ENCODE results near the gene CFAP97D1.

The CFAP97D1 gene

GRCh38 chr17:43767713-43768059, 12.5 kb upstream of the CFAP97D1 start:
- DNase-seq (ENCODE audit: extremely low read depth, insufficient read length) = no peak
- no peak for TF ChIP-seq CTCF (IDR thresholded peaks at IDR 0.05; ENCODE audit: insufficient read depth, low read length, poor library complexity, severe bottlenecking)
- no peaks in the 10 kb centered on the region for H3K27me3 ChIP-seq (replicated peaks; ENCODE audit: control insufficient read depth, insufficient read depth, low read length)
- H3K36me3 ChIP-seq (ENCODE audit: control insufficient read depth, insufficient read depth, low read length) = no peaks in the 10 kb centered on the region; the same call in 1 of the 2 replicates
- H3K4me3 ChIP-seq (replicated peaks; ENCODE audit: low read depth, low read length) = no peak overlapping the region

- no peak for DNase-seq (ENCODE audit: extremely low read depth, insufficient read length)
- no peaks in the 10 kb centered on the region; the same call in 1 of the 2 replicates for H3K36me3 ChIP-seq (ENCODE audit: control insufficient read depth, insufficient read depth, low read length)
- H3K4me3 ChIP-seq (replicated peaks; ENCODE audit: low read depth, low read length) = no peak overlapping the region
- H3K27me3 ChIP-seq (replicated peaks; ENCODE audit: control insufficient read depth, insufficient read depth, low read length) = no peaks in the 10 kb centered on the region
- no peak for TF ChIP-seq CTCF (IDR thresholded peaks at IDR 0.05; ENCODE audit: insufficient read depth, low read length, poor library complexity, severe bottlenecking)
These were observed 11.9 kb upstream of the CFAP97D1 start for GRCh38 chr17:43768382-43768781.

GRCh38 chr17:43768943-43769342, 11.3 kb upstream of the CFAP97D1 start:
- DNase-seq (ENCODE audit: extremely low read depth, insufficient read length) = no peak
- Histone ChIP-seq H3K4me3 (replicated peaks; ENCODE audit: low read depth, low read length) (no peak overlapping the region), H3K36me3 (ENCODE audit: control insufficient read depth, insufficient read depth, low read length) (no peaks in the 10 kb centered on the region; the same call in 1 of the 2 replicates), H3K27me3 (replicated peaks; ENCODE audit: control insufficient read depth, insufficient read depth, low read length) (no peaks in the 10 kb centered on the region)
- TF ChIP-seq CTCF (IDR thresholded peaks at IDR 0.05; ENCODE audit: insufficient read depth, low read length, poor library complexity, severe bottlenecking) = no peak

GRCh38 chr17:43769426-43769825, 10.8 kb upstream of the CFAP97D1 start:
- TF ChIP-seq CTCF (IDR thresholded peaks at IDR 0.05; ENCODE audit: insufficient read depth, low read length, poor library complexity, severe bottlenecking) = no peak
- DNase-seq (ENCODE audit: extremely low read depth, insufficient read length) = no peak
- no peaks in the 10 kb centered on the region for H3K27me3 ChIP-seq (replicated peaks; ENCODE audit: control insufficient read depth, insufficient read depth, low read length)
- no peak overlapping the region for H3K4me3 ChIP-seq (replicated peaks; ENCODE audit: low read depth, low read length)
- no peaks in the 10 kb centered on the region; the same call in 1 of the 2 replicates for H3K36me3 ChIP-seq (ENCODE audit: control insufficient read depth, insufficient read depth, low read length)

- no peak for TF ChIP-seq CTCF (IDR thresholded peaks at IDR 0.05; ENCODE audit: insufficient read depth, low read length, poor library complexity, severe bottlenecking)
- Histone ChIP-seq H3K36me3 (ENCODE audit: control insufficient read depth, insufficient read depth, low read length) (no peaks in the 10 kb centered on the region; the same call in 1 of the 2 replicates), H3K27me3 (replicated peaks; ENCODE audit: control insufficient read depth, insufficient read depth, low read length) (no peaks in the 10 kb centered on the region), H3K4me3 (replicated peaks; ENCODE audit: low read depth, low read length) (no peak overlapping the region)
- DNase-seq (ENCODE audit: extremely low read depth, insufficient read length) = no peak
These were observed 10.4 kb upstream of the CFAP97D1 start for GRCh38 chr17:43769859-43770258.

- no peak for TF ChIP-seq CTCF (IDR thresholded peaks at IDR 0.05; ENCODE audit: insufficient read depth, low read length, poor library complexity, severe bottlenecking)
- H3K36me3 ChIP-seq (ENCODE audit: control insufficient read depth, insufficient read depth, low read length) = no peaks in the 10 kb centered on the region; the same call in 1 of the 2 replicates
- no peak for DNase-seq (ENCODE audit: extremely low read depth, insufficient read length)
These were observed 9.3 kb upstream of the CFAP97D1 start for GRCh38 chr17:43770957-43771356.

More at GRCh38 chr17:43770957-43771356, 9.3 kb upstream of the CFAP97D1 start:
- H3K4me3 ChIP-seq (replicated peaks; ENCODE audit: low read depth, low read length) = no peak overlapping the region
- H3K27me3 ChIP-seq (replicated peaks; ENCODE audit: control insufficient read depth, insufficient read depth, low read length) = no peaks in the 10 kb centered on the region

Measured in GM06990 (cell line).